ENCODE data around the gene TMTC1.

TMTC1 gene

GRCh38 chr12:29617407-29617803, 166.3 kb downstream of the TMTC1 start:
- TF ChIP-seq SNAI2 (CRISPR knock-in tag; IDR thresholded peaks at IDR 0.05) (no peak), CSRNP3 (CRISPR knock-in tag; IDR thresholded peaks at IDR 0.05) (no peak), ZNF565 (CRISPR knock-in tag; conservative IDR thresholded peaks at IDR 0.05; ENCODE audit: low read depth) (no peak), OSR1 (CRISPR knock-in tag; IDR thresholded peaks at IDR 0.05) (no peak), ZFP30 (CRISPR knock-in tag; IDR thresholded peaks at IDR 0.05) (no peak), POU6F1 (CRISPR knock-in tag; IDR thresholded peaks at IDR 0.05; ENCODE audit: borderline replicate concordance, low read depth) (no peak), PPARA (CRISPR knock-in tag; IDR thresholded peaks at IDR 0.05; ENCODE audit: borderline replicate concordance) (no peak), BACH2 (CRISPR knock-in tag; IDR thresholded peaks at IDR 0.05; ENCODE audit: borderline replicate concordance) (no peak), TOX (CRISPR knock-in tag; IDR thresholded peaks at IDR 0.05; ENCODE audit: borderline replicate concordance) (no peak), RARB (CRISPR knock-in tag; IDR thresholded peaks at IDR 0.05) (no peak), ZNF8 (CRISPR knock-in tag; IDR thresholded peaks at IDR 0.05) (no peak), ZNF70 (CRISPR knock-in tag; IDR thresholded peaks at IDR 0.05) (no peak), TCF4 (CRISPR knock-in tag; IDR thresholded peaks at IDR 0.05; ENCODE audit: borderline replicate concordance) (no peak), ISL1 (CRISPR knock-in tag; IDR thresholded peaks at IDR 0.05) (no peak)
- TF ChIP-seq, protein P1, sequence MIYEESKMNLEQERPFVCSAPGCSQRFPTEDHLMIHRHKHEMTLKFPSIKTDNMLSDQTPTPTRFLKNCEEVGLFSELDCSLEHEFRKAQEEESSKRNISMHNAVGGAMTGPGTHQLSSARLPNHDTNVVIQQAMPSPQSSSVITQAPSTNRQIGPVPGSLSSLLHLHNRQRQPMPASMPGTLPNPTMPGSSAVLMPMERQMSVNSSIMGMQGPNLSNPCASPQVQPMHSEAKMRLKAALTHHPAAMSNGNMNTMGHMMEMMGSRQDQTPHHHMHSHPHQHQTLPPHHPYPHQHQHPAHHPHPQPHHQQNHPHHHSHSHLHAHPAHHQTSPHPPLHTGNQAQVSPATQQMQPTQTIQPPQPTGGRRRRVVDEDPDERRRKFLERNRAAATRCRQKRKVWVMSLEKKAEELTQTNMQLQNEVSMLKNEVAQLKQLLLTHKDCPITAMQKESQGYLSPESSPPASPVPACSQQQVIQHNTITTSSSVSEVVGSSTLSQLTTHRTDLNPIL (CRISPR knock-in tag; IDR thresholded peaks at IDR 0.05; ENCODE audit: low read depth) = no peak
- ATAC-seq = no peak

DNA sequence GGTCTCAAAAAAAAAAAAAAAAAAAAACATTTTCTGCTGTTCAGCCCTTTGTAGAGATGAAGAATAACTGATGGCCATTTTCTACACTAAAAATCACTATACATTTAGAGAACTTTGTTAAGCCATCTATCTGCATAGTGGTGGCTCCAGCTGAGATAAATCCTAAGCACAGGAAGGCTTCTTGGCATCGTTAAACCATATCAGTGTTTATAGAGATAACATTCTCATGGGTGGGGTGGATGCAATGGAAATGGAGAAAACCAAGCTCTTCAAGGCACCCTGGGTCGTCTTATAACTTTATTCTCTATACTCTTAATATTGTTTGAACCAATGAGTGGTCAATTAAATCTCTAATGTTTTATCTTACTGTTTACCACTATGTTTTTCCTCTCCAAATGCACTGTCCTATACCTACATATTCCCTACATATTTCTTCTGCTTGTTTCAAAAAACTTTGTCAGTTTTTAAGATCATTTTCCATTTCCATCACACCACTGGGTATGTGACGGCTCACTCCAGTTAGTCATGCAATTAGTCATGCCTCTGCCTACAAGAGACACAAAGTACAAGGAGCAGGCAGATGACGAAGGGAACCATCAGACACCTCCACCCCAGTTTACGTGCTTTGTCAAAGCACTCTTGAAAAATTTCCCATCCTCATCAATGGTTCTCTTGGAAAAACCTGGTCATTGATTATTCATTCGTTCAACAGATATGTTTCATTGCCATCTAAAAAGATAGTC, 166.9 kb downstream of the TMTC1 start:
- no peak for TF ChIP-seq TCF4 (CRISPR knock-in tag; IDR thresholded peaks at IDR 0.05; ENCODE audit: borderline replicate concordance)
- TF ChIP-seq ISL1 (CRISPR knock-in tag; IDR thresholded peaks at IDR 0.05) = no peak
- TF ChIP-seq PATZ1 (CRISPR knock-in tag; IDR thresholded peaks at IDR 0.05; ENCODE audit: borderline replicate concordance) = no peak
- no peak for TF ChIP-seq TOX (CRISPR knock-in tag; IDR thresholded peaks at IDR 0.05; ENCODE audit: borderline replicate concordance)
- TF ChIP-seq SNAI2 (CRISPR knock-in tag; IDR thresholded peaks at IDR 0.05) = no peak
- no peak for TF ChIP-seq CSDC2 (CRISPR knock-in tag; IDR thresholded peaks at IDR 0.05)
- no peak for TF ChIP-seq ZFP30 (CRISPR knock-in tag; IDR thresholded peaks at IDR 0.05)
- no peak for TF ChIP-seq ESRRG (CRISPR knock-in tag; IDR thresholded peaks at IDR 0.05)
- no peak for TF ChIP-seq TSHZ2 (CRISPR knock-in tag; IDR thresholded peaks at IDR 0.05)
- TF ChIP-seq POU6F1 (CRISPR knock-in tag; IDR thresholded peaks at IDR 0.05; ENCODE audit: borderline replicate concordance, low read depth) = no peak
- TF ChIP-seq ZC3H10 (CRISPR knock-in tag; IDR thresholded peaks at IDR 0.05) = no peak
- no peak for TF ChIP-seq ZNF8 (CRISPR knock-in tag; IDR thresholded peaks at IDR 0.05)
- no peak for TF ChIP-seq ZNF70 (CRISPR knock-in tag; IDR thresholded peaks at IDR 0.05)
- TF ChIP-seq OSR1 (CRISPR knock-in tag; IDR thresholded peaks at IDR 0.05) = no peak
- TF ChIP-seq ZFP3 (CRISPR knock-in tag; IDR thresholded peaks at IDR 0.05) = no peak
- ATAC-seq = no peak
